Activated T-cell treated with anti-CD3 and anti-CD28 coated beads, Interleukin-2, amount 50 U/mL, for 72 hours (primary cell): ENCODE measurements around the gene ZNF33B. TPM values are rescaled to one million over a fixed set of nuclear protein-coding genes. Genes with fewer than 3 reads are reported as not detected.

Source experiments
- ATAC-seq, 2 donors: fragments of 150-1000 bp; cut with Tn5 transposase; replicated peaks in 1 of 2; 2 replicates each; pipeline ENCODE4 v1.10.0; 2021; ENCODE audit warnings: moderate library complexity in 2 of 2, mild to moderate bottlenecking in 1 of 2
- DNase-seq, 2 donors: peaks; one replicate each; pipeline ENCODE4 v3.0.0; 2021 to 2022; ENCODE audit warnings: mixed read lengths in 1 of 2
- H3K27ac Mint-ChIP-seq: one replicate; pipeline ENCODE4 v1.8.0; 2022; ENCODE audit warnings: mild to moderate bottlenecking, moderate library complexity, mixed read lengths
- H3K27me3 Mint-ChIP-seq: one replicate; pipeline ENCODE4 v1.8.0; 2022; ENCODE audit warnings: low read depth, mixed read lengths
- H3K36me3 Mint-ChIP-seq, 2 donors: one replicate each; pipeline ENCODE4 v1.8.0; 2022; ENCODE audit warnings: mixed read lengths in 2 of 2, mild to moderate bottlenecking in 1 of 2; ENCODE audit not compliant: insufficient read depth in 2 of 2
- H3K4me1 Mint-ChIP-seq: one replicate; pipeline ENCODE4 v1.8.0; 2022; ENCODE audit warnings: low read depth, mixed read lengths
- H3K4me3 Mint-ChIP-seq, 2 donors: one replicate each; pipeline ENCODE4 v1.8.0; 2022; ENCODE audit warnings: mild to moderate bottlenecking in 2 of 2, mixed read lengths in 2 of 2, moderate library complexity in 2 of 2
- H3K9me3 Mint-ChIP-seq, 2 donors: one replicate each; pipeline ENCODE4 v1.8.0; 2022; ENCODE audit warnings: mixed read lengths in 2 of 2
- total RNA-seq, 2 donors: library from RNA; stranded (reverse); gene quantifications; one replicate each; pipeline ENCODE4 v1.2.3, GENCODE V29; 2022

ZNF33B gene
- total RNA-seq, 2 donors from 2014 or later: 12.1 to 15.4 TPM

DNA sequence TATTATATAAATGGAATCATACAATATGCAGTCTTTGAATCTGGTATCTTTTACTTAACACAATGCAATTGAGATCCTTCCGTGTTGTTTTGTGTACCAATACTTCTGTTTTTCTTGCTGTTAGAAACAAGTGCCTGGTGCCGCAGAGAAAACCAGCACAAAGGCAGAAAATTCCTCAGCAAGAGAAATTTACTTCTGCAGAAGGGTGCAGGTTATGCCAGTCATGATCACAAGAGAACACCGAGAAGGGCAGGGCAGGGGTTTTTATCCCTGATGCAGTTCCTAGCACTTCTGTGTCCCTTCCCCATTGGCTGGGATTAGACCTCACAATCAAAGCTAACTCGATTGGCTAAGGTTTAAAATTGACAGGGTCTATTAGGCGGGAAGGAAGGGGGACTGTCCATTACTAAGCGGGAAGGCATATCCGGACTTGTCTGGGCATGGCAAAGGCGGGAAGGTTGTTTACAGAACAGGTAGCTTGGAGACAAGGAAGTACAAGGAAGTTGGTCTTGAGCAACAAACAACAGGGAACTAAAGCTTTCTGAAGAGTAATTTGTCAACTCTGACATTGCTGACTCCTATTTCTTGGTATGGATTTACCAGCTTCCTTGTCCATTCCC lies 2.4 kb upstream of the ZNF33B start:
- H3K4me3 Mint-ChIP-seq: no peak overlapping the region
- peak overlapping the region; percentile 17 for H3K27ac Mint-ChIP-seq
- peaks cover 0 to 3% of the 10 kb centered on the region in 2 donors for H3K36me3 Mint-ChIP-seq
- no peaks in the 10 kb centered on the region for H3K27me3 Mint-ChIP-seq
- DNase-seq (no peak), ATAC-seq (no peak)
- H3K9me3 Mint-ChIP-seq: no peaks in the 10 kb centered on the region
- H3K4me1 Mint-ChIP-seq: peaks cover 18% of the 10 kb centered on the region

DNA sequence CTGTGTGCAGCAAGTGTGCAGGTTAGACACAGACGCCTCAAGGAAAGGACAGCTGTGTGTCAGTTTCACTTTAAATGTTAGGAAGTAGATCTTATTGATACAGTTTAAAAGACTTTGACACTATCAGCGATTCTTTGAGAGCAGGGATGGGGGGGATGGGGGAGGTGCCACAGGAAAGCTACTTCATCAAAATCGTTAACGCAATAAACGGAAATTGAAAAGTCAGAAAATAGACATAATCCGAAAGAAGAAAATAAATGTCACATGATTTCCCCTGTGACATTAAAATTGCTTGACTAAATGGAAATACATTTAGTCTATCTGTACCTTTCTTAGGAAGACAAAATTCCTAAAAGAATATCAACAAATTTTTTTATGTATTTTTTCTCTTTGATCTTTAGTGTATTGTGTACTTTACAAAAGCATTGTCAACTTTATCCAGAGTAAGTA lies 476 bp upstream of the ZNF33B start:
- H3K4me1 Mint-ChIP-seq: peaks cover 35% of the 10 kb centered on the region
- no peaks in the 10 kb centered on the region for H3K9me3 Mint-ChIP-seq
- H3K4me3 Mint-ChIP-seq: peak overlapping the region; percentile 95 to 98
- H3K27me3 Mint-ChIP-seq: no peaks in the 10 kb centered on the region
- H3K27ac Mint-ChIP-seq: peak overlapping the region; percentile 87
- ATAC-seq (no peak), DNase-seq (no peak)
- peaks cover 0 to 3% of the 10 kb centered on the region in 2 donors for H3K36me3 Mint-ChIP-seq

DNA sequence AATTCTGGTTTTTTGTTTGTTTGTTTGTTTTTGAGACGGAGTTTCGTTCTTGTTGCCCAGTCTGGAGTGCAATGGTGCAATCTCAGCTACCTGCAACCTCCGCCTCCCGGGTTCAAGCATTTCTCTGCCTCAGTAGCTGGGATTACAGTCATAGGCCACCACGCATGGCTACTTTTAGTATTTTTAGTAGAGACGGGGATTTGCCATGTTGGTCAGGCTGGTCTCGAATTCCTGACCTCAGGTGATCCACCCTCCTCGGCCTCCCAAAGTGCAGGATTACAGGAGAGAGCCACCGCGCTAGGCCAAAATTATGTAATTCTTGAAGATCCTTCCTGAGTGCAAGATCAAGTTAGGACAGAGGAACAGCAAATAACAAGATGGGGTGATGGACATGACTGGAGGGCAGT lies 719 bp downstream of the ZNF33B start:
- H3K4me1 Mint-ChIP-seq: peaks cover 43% of the 10 kb centered on the region
- peak in 1 of 2 donors; percentile 4 for DNase-seq
- H3K27ac Mint-ChIP-seq: peak overlapping the region; percentile 87
- H3K27me3 Mint-ChIP-seq: no peaks in the 10 kb centered on the region
- no peak for ATAC-seq
- H3K36me3 Mint-ChIP-seq: peaks cover 2 to 7% of the 10 kb centered on the region in 2 donors
- no peaks in the 10 kb centered on the region for H3K9me3 Mint-ChIP-seq
- H3K4me3 Mint-ChIP-seq: peak overlapping the region; percentile 95 to 98

DNA sequence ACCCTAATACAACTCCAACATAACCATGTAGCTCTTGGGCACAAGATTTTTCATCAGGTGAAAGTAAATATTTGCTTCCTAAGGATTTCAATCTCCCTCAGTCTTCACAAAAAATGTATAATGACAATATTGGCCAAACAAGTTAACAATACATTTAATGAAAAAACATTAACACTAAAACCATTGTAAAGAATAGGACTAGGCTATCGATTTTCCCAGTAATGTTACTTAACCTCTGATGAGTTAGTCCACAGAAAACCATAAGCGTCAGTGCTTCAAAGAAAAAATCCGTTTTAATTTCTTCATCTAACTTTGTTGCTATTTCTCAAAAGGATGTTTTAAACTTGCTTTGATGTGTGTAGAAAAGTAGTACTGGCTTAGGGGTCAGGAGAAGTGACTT lies 1.2 kb downstream of the ZNF33B start:
- H3K36me3 Mint-ChIP-seq: peaks cover 2 to 7% of the 10 kb centered on the region in 2 donors
- ATAC-seq (no peak), DNase-seq (no peak)
- H3K4me1 Mint-ChIP-seq: peaks cover 43% of the 10 kb centered on the region
- H3K27ac Mint-ChIP-seq: peak overlapping the region; percentile 87
- no peaks in the 10 kb centered on the region for H3K27me3 Mint-ChIP-seq
- H3K9me3 Mint-ChIP-seq: no peaks in the 10 kb centered on the region
- H3K4me3 Mint-ChIP-seq: peak overlapping the region; percentile 95 to 98

DNA sequence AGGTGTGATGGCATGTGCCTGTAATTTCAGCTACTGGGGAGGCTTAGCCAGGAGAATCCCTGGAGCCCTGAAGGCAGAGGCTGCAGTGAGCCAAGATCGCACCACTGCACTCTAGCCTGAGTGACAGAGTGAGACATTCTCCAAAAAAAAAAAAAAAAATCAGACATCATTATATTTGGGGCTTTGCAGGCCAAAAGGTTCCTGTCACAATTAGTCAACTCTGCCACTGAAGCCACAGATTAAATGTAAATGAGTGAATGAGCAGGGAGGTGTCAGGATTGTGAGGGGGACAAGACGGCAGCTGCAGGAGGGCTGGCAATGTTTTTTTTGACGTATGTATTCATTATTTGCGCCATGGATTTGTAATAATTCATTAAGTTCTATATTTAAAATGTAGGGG lies 3.3 kb downstream of the ZNF33B start:
- Mint-ChIP-seq H3K27me3 (no peaks in the 10 kb centered on the region), H3K27ac (no peak overlapping the region), H3K4me3 (no peak overlapping the region), H3K9me3 (no peaks in the 10 kb centered on the region), H3K36me3 (peaks cover 4 to 12% of the 10 kb centered on the region in 2 donors), H3K4me1 (peaks cover 51% of the 10 kb centered on the region)
- ATAC-seq: no peak
- DNase-seq: no peak

DNA sequence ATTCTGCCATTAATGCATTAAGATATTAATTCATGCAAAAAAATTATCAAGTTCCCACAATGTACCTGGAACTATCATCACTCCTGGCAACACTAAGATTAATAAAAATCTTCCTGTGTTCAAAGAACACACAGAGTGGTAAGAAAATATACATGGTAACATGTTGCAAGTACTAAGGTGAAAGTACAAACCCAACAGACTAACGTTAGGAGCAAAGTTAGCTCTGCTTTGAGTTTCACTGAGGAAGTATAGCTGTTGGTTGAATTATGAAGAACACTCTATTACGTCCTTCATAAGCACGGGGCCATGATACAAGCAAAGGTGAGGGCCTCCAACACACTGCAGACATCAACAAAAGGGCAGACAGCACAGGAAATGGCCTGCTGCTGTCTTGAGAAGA lies 5.8 kb downstream of the ZNF33B start:
- Mint-ChIP-seq H3K36me3 (peaks cover 14 to 25% of the 10 kb centered on the region in 2 donors), H3K4me1 (peaks cover 47% of the 10 kb centered on the region), H3K9me3 (no peaks in the 10 kb centered on the region), H3K27ac (peak overlapping the region; percentile 54), H3K27me3 (no peaks in the 10 kb centered on the region), H3K4me3 (no peak overlapping the region)
- ATAC-seq (no peak), DNase-seq (no peak)

DNA sequence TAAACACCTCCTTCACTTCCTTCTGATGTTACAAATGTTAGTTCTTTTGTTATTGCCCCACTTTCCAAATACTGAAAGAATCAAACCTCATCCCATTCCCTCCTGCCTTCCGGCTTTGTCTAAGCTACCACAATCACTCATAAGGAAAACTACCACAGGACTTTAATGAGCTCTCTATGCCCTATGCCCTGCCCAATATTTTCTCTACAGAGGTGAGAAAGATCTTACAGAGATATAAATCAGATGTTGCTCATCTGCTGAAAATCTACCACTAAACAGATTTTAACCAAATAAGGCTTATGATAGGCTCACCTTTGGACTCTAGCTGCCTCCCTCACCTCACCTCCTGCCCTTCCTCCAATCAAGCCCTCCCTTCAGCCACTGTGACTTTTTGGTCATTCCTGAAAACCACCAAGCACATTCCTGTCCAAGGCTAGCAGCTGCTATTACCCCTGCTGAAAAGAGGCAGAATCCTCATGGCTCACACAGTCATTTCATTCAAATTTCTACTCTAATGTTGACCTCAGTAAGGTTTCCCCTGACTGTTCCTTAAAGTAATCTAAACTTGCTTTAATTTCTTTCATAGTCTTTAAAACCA lies 7.7 kb downstream of the ZNF33B start:
- Mint-ChIP-seq H3K36me3 (peaks cover 15 to 35% of the 10 kb centered on the region in 2 donors), H3K4me3 (peak overlapping the region in 1 of 2 donors; percentile 13), H3K27me3 (no peaks in the 10 kb centered on the region), H3K9me3 (no peaks in the 10 kb centered on the region), H3K4me1 (peaks cover 33% of the 10 kb centered on the region), H3K27ac (peak overlapping the region; percentile 48)
- peak in 1 of 2 donors; percentile 51 for ATAC-seq
- no peak for DNase-seq

DNA sequence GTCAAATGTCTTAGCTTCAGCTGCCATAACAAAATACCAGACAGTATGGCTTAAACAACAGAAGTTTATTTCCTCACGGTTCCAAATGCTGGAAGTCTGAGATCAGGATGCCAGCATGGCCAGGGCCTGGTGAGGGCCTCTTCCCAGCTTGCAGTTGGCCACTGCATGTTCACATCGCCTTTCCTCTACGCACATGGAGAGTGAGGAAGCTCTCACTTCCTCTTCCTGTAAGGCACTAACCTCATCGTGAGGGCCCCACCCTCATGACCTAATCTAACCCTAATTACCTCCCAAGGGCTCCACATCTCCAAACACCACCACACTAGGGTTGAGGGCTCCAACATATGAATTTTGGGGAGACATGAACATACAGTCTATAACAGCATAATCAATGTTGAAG lies 14.4 kb downstream of the ZNF33B start:
- ATAC-seq: no peak
- peak overlapping the region; percentile 63 for H3K27ac Mint-ChIP-seq

DNA sequence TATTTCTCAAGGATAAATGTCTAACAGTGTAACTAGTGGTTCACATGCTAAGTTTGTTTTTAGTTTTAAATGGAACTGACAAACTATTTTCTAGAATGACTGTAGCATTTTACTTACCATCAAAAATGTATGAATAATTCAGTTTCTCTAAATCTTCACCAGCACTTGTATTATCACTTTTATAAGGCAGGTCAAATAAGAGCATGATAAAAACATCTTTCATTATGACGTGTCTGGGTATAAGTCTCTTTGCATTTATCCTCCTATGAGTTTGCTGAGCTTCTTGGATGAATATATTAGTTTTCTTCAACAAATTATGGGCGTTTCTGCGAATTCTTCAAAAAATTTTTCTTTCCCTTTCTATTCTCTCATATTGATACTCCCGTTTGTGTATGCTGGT lies 19.9 kb downstream of the ZNF33B start:
- DNase-seq (no peak), ATAC-seq (peak in 1 of 2 donors; percentile 67)
- Mint-ChIP-seq H3K9me3 (no peaks in the 10 kb centered on the region), H3K27me3 (no peaks in the 10 kb centered on the region), H3K27ac (no peak overlapping the region), H3K4me3 (peak overlapping the region in 1 of 2 donors; percentile 39), H3K4me1 (peaks cover 4% of the 10 kb centered on the region), H3K36me3 (peaks cover 14 to 23% of the 10 kb centered on the region in 2 donors)

More for the DNA sequence above, 14.4 kb downstream of the ZNF33B start:
- DNase-seq: no peak
- Mint-ChIP-seq H3K27me3 (no peaks in the 10 kb centered on the region), H3K36me3 (peaks cover 16 to 34% of the 10 kb centered on the region in 2 donors), H3K4me1 (peaks cover 4% of the 10 kb centered on the region), H3K4me3 (no peak overlapping the region), H3K9me3 (peaks cover 0 to 2% of the 10 kb centered on the region in 2 donors)

DNA sequence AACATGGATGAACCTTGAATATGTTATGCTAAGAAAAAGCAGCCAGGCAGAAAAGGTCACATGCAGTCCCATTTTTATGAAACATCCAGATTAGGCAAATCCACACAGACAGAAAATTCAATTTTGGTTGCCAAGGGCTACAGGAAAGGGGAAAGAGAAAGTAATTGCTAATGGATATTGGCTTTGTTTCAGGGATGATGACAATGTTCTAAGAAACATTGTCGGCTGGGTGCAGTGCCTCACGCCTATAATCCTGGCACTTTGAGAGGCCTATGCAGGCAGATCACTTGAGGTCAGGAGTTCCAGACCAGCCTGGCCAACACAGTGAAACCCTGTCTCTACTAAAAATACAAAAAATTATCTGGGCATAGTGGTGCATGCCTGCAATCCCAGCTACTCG lies 23.0 kb downstream of the ZNF33B start:
- Mint-ChIP-seq H3K36me3 (peaks cover 9 to 29% of the 10 kb centered on the region in 2 donors), H3K9me3 (no peaks in the 10 kb centered on the region), H3K4me3 (no peak overlapping the region), H3K27me3 (no peaks in the 10 kb centered on the region), H3K27ac (no peak overlapping the region), H3K4me1 (no peaks in the 10 kb centered on the region)
- no peak for ATAC-seq
- no peak for DNase-seq

DNA sequence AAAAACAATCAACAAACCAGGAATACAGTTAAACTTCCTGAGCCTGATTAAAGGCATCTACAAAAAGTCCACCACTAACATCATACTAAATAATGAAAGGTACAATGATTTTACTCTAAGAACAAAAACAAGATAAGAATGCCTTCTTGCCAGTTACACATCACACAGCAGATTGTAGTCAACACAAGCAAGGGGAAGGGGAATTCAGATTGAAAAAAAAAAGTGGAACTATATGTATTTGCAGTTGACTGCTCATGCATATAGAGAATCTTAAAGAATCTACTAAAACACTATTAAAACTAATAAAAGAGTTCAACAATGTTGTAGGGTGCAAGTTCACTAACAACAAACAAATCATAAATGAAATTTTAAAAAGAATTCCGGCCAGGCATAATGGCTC lies 28.5 kb downstream of the ZNF33B start:
- H3K27ac Mint-ChIP-seq: no peak overlapping the region
- ATAC-seq: no peak

DNA sequence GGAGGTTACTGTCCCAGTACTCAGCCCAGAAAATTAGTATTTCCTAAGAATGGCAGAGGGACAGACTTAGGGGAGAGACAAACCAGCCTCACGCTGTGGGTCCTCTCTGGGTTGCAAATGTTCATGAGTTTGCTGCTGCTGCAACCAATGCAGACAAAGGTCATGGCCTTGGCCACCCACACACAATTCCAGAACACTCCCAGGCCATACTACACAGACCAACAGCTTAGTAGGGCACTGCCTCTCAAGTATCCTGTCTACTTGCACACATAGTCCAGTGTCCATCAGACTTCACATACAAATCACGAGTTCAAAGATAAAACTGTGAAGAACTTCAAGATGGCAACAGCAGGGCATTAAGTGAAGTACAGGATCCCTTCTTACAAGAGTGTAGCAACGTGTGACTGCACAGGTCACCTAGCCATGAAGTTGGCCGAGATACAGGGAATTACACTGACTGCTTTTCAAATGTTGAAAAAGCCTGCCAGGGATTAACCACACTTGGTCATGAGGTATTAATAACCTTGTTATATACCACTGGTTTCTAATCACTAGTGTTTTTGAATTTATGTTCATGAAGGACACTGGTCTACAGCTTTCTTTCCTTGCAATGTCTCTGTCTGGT lies 40.0 kb downstream of the ZNF33B start:
- ATAC-seq (no peak), DNase-seq (no peak)
- H3K27ac Mint-ChIP-seq: no peak overlapping the region
- no peaks in the 10 kb centered on the region for H3K27me3 Mint-ChIP-seq
- no peaks in the 10 kb centered on the region for H3K4me1 Mint-ChIP-seq
- peaks cover 32 to 64% of the 10 kb centered on the region in 2 donors for H3K36me3 Mint-ChIP-seq
- peaks cover 24 to 35% of the 10 kb centered on the region in 2 donors for H3K9me3 Mint-ChIP-seq
- H3K4me3 Mint-ChIP-seq: no peak overlapping the region

More for the DNA sequence above, 28.5 kb downstream of the ZNF33B start:
- no peaks in the 10 kb centered on the region for H3K27me3 Mint-ChIP-seq
- H3K4me1 Mint-ChIP-seq: no peaks in the 10 kb centered on the region
- peaks cover 12 to 46% of the 10 kb centered on the region in 2 donors for H3K36me3 Mint-ChIP-seq
- H3K4me3 Mint-ChIP-seq: no peak overlapping the region
- H3K9me3 Mint-ChIP-seq: peaks cover 6 to 9% of the 10 kb centered on the region in 2 donors
- no peak for DNase-seq

DNA sequence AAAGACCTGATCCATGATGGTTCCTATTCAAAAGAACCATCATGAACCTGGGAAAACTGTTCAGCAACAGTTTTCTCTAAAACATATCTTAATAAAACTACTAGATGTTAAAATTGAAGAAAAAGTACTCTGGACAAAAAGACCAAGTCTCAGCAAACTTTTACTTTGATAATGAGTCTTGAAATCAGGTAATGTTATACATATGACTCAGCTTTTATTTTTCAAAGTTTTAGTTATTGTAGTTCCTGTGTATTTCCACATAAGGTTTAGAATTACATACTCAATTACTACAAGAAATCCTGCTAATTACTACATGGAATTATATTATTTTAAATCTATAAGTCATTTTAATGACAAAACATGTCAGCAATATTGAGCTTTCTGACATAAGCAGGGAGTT lies 42.2 kb downstream of the ZNF33B start:
- peaks cover 34 to 37% of the 10 kb centered on the region in 2 donors for H3K9me3 Mint-ChIP-seq
- DNase-seq (no peak), ATAC-seq (no peak)
- H3K36me3 Mint-ChIP-seq: peaks cover 40 to 66% of the 10 kb centered on the region in 2 donors
- H3K4me3 Mint-ChIP-seq: no peak overlapping the region
- H3K27me3 Mint-ChIP-seq: no peaks in the 10 kb centered on the region
- no peak overlapping the region for H3K27ac Mint-ChIP-seq
- no peaks in the 10 kb centered on the region for H3K4me1 Mint-ChIP-seq
